Measurements from ENCODE around the gene IMP3.

DNA sequence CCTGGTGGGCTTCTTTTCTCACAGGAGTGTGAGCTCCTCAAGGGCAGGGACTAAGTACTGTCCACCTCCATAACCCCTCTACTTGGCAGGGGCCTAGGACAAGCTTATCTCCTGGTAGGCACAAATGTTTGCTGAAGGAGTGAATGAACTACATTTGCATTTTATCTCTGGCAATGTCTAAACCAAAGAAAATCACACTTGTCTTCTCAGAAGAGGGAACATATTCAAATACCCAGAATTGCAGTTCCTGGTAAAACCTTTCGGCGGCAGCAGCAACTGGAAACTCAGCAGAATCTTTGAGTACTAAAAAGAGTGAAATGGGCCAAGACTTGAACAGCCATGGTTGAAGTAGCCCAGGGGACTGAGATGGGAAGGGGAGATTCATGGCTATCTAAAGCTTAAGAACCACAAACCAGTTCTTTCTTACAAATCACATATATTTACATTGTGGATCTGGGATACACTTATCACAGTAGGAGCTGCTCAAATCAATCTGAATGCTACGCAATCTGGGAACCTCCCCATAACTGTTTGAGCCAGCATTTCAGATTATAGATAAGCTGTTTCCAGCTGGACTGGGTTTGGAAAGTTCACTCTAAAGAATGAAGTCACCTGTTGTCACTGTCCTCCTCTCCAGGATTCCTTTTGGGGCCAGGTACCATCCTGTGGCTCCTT, 42.2 kb downstream of the IMP3 start:
- TF ChIP-seq MAX (IDR thresholded peaks at IDR 0.05; ENCODE audit: insufficient read depth, insufficient read length) (no peak), CTCF (IDR thresholded peaks at IDR 0.05; ENCODE audit: extremely low read depth in 1 of 2, insufficient read depth in 1 of 2, low read depth in 1 of 2, low read length in 2 of 2) (peak; percentile 15 to 30), EZH2 (IDR thresholded peaks at IDR 0.05; ENCODE audit: borderline replicate concordance, low read depth, low read length, severe bottlenecking) (no peak)

Measured in endothelial cell of umbilical vein (primary cell).